Small intestine (tissue), 7 donors: ENCODE measurements around the gene RMDN3. TPM values are rescaled to one million over a fixed set of nuclear protein-coding genes. Genes with fewer than 3 reads are reported as not detected.
A peak's percentile ranks its signal among the peaks of the same experiment; 100 is the strongest.

Experiments used
- DNase-seq, 2 donors: peaks; one replicate each; pipeline versions ENCODE4 v3.0.0 to v3.0.0-alpha.2; 2013
- FAIRE-seq: peaks from 2 replicates; lab custom pipeline; 2012; peaks lifted over from hg19 to GRCh38; lab: Jason Lieb, UNC
- H3K27ac ChIP-seq, 3 donors: one replicate each; pipeline ENCODE4 v1.5.1; 2013; ENCODE audit warnings: low read length in 2 of 3, mild to moderate bottlenecking in 2 of 3, control low read depth in 1 of 3, inconsistent platforms in 1 of 3, low read depth in 1 of 3, moderate library complexity in 1 of 3
- H3K27me3 ChIP-seq, 3 donors: one replicate each; pipeline ENCODE4 v1.6.1; 2013; ENCODE audit warnings: low read length in 3 of 3, inconsistent platforms in 1 of 3; ENCODE audit not compliant: control insufficient read depth in 3 of 3, insufficient read depth in 3 of 3
- H3K36me3 ChIP-seq, 3 donors: one replicate each; pipeline ENCODE4 v1.6.1; 2013; ENCODE audit warnings: low read length in 3 of 3, inconsistent platforms in 1 of 3, low read depth in 1 of 3, mild to moderate bottlenecking in 1 of 3, moderate library complexity in 1 of 3; ENCODE audit not compliant: control insufficient read depth in 3 of 3, insufficient read depth in 2 of 3
- H3K4me1 ChIP-seq, 3 donors: one replicate each; pipeline ENCODE4 v1.6.1; 2013; ENCODE audit warnings: low read length in 2 of 3, inconsistent platforms in 1 of 3, low read depth in 1 of 3, mild to moderate bottlenecking in 1 of 3, moderate library complexity in 1 of 3; ENCODE audit not compliant: control insufficient read depth in 3 of 3, insufficient read depth in 2 of 3
- H3K4me3 ChIP-seq, 3 donors: one replicate each; pipeline ENCODE4 v1.5.1; 2013; ENCODE audit warnings: low read length in 3 of 3, control low read depth in 1 of 3, inconsistent platforms in 1 of 3, low read depth in 1 of 3, mild to moderate bottlenecking in 1 of 3, moderate library complexity in 1 of 3
- H3K9me3 ChIP-seq, 2 donors: one replicate each; pipeline ENCODE4 v1.6.1; 2013; ENCODE audit warnings: low read depth in 1 of 2, low read length in 1 of 2; ENCODE audit not compliant: control insufficient read depth in 2 of 2, insufficient read depth in 1 of 2
- WGBS, 3 donors: extraction: QIAGEN DNeasy Blood & Tissue Kit; methylation state at CpG; one replicate each; pipeline ENCODE4 v1.1.7; 2013; 5-methylcytosine and 5-hydroxymethylcytosine counted together
- polyA plus RNA-seq, 4 donors: library from polyadenylated mRNA; stranded (reverse) in 3 of 4; unstranded in 1 of 4; fragments of 200-250 nt in 3 of 4; fragments of 120-200 nt in 1 of 4; gene quantifications; one replicate each; pipeline versions ENCODE4 v1.2.1 to v1.2.3, GENCODE V29; 2013
- donor health status: healthy with polysubstance abuse.
- donor health status: control.
- donor health status: control.
- donor health status: Bipolar disorder and iron deficiency.
- donor health status: healthy.

RMDN3 gene
- polyA plus RNA-seq, 4 donors = 36.6 to 80.8 (median 68.2) TPM

DNA sequence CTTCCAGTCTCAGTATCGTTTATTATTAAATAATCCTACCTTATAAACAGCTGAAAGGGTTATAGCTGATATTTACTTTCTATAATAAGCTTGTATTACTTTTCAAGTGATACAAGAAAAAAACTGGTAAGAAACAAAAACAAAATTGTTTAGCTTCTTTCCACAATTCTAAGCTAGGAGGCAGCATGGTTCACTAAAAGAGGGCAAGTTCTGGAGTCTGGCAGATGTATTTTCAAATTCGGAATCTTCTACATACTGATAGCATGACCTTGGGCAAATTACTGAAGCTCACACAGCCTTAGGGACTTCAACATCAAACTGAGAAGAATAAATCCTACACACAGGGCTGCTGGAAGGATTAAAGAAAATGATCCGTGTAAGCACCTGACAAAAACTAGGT lies 30.1 kb upstream of the RMDN3 start:
- Histone ChIP-seq H3K27me3 (no peaks in the 10 kb centered on the region), H3K9me3 (no peaks in the 10 kb centered on the region), H3K27ac (peak overlapping the region in 1 of 3 donors; percentile 60), H3K4me1 (peaks cover 3 to 24% (median 13%) of the 10 kb centered on the region in 3 donors), H3K4me3 (no peak overlapping the region), H3K36me3 (peaks cover 0 to 23% (median 0%) of the 10 kb centered on the region in 3 donors)
- FAIRE-seq = no peak
- 32 to 65% (median 53%) methylated on average over 3 of the region's 3 CpGs for WGBS, 3 donors
- peak in 1 of 2 donors; percentile 26 for DNase-seq

DNA sequence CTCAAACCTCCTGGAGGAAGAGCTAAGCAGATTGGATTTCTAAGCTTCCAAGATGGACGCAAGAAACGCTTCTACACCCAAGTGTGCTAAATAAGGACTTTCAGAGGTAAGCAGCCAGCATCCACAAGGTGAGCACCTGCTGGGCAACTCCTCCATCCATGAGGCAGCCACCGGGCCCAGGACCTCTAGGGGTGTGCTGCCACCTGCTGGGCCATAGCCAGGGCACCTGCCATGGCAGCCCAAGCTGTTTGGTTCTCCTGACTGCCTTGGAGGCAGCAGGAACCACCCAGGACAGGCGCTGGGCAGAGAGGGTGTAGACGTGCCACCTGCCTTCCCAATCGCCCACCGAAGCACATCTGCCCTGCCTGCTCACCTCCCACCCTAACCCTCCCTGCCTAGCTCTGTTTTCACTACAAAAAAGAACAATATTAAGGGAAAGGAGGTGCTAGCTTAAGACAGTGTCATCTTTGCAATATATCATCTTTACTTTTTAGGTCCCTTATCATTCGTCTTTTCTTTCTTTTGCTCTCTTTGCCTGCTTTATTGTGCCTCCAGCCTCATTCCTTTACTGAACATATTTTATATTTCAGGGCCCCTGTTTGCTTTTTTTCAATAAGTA lies 27.7 kb upstream of the RMDN3 start:
- H3K4me3 ChIP-seq = no peak overlapping the region
- H3K36me3 ChIP-seq = peaks cover 0 to 41% (median 4%) of the 10 kb centered on the region in 3 donors
- FAIRE-seq = no peak
- whole genome bisulfite sequencing, 3 donors = 12 to 46% (median 28%) methylated on average over 8 of the region's 8 CpGs
- H3K4me1 ChIP-seq = peaks cover 0 to 19% (median 7%) of the 10 kb centered on the region in 3 donors
- no peak overlapping the region for H3K27ac ChIP-seq
- H3K27me3 ChIP-seq = no peaks in the 10 kb centered on the region
- DNase-seq = peak; percentile 86 to 89
- H3K9me3 ChIP-seq = no peaks in the 10 kb centered on the region

DNA sequence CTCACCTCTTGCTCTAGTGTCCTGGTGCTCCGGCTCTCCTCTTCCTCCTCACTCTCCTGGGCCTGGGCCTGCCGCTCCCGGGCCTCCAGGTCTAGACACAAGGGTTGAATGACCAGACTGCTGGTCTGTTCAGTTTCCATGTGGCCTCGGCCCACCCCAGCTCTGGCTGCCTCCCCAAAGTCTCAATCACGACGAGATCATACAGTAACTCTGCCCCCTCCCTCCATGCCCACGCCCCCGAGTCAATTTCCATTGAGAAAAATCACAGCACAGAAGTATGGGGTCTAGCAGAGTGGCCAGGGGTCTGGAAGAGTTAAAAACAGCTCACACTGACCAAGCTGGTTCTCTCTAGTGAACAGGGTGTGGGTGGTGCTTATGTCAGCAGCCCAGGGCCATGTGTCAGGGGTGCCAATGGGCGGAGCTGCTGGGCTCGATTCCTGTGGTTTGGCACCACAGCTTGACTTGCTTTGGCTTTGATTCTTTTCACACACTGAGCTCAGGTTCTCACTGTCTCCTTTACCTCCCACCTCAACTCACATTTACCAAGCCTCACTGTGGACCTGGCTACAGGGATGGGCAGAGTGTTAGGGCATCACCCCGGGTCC lies 21.6 kb upstream of the RMDN3 start:
- no peak overlapping the region for H3K4me3 ChIP-seq
- peaks cover 0 to under 1% (median 0%) of the 10 kb centered on the region in 3 donors for H3K4me1 ChIP-seq
- no peak for FAIRE-seq
- DNase-seq = no peak
- H3K27ac ChIP-seq = no peak overlapping the region
- WGBS, 3 donors = 82 to 85% (median 83%) methylated on average over 11 of the region's 11 CpGs
- no peaks in the 10 kb centered on the region for H3K9me3 ChIP-seq
- H3K36me3 ChIP-seq = peaks cover 8 to 89% (median 17%) of the 10 kb centered on the region in 3 donors
- H3K27me3 ChIP-seq = no peaks in the 10 kb centered on the region

DNA sequence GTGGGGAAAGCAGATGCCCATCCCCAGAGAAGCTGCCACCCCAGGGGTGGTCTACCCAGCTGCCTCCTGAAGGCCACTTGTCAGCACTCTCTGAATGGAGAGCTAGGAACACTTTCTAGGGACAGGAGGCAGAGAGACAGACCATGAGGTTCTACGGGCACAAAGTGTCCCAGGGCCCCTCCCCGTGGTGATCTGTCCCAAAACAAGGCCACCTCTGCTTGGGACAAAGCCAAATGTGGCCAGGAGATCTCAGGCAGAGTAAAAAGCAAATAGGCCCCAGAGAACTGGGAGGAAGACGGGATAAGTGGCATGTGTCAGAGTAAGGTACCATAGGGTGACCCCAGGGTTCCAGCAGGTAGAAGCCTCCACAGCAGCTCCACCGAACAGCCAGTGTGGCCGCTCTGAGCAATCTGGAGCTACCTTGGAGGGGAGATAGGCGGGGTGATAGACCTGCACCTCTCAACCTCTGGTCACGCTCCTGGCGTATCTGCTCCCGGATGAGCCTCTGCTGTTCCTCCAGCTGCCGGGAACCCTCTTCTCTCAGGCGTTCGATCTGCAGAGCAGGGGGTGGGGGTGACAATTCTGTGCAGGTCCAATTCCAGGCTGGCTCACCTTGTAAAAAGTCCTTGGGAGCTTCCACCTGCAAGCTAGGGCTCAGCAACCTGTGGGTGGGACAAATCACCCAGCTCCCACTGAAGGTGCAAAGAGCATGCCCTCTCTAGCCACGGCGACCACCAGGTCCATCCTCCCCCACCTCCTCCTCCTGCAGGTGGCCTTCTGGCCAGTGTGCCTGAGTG lies 20.9 kb upstream of the RMDN3 start:
- no peak overlapping the region for H3K4me3 ChIP-seq
- H3K36me3 ChIP-seq = peaks cover 8 to 93% (median 17%) of the 10 kb centered on the region in 3 donors
- H3K9me3 ChIP-seq = no peaks in the 10 kb centered on the region
- peaks cover 0 to 8% (median 0%) of the 10 kb centered on the region in 3 donors for H3K4me1 ChIP-seq
- no peak overlapping the region for H3K27ac ChIP-seq
- FAIRE-seq (no peak), DNase-seq (no peak)
- WGBS, 3 donors = 94 to 97% (median 96%) methylated on average over 14 of the region's 14 CpGs
- no peaks in the 10 kb centered on the region for H3K27me3 ChIP-seq

DNA sequence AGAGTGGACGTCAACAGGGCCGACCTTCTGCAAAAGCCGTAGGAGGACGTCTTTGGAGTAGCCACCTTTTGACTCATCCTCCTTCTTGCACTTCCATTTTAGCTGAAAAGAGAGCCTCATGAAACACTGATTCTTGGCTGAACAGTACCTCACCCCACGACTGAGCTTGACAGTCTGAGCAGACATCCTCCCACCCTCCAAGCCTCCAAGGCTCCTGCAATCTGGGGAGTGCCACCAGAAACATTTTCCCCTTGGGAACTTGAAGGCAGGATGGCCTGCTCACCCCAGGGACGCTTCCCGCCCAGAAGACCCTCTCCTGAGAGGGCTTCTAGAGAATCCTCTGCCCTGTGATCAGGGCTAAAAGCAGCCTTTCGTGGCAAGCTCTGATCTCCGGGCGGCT lies 20.0 kb upstream of the RMDN3 start:
- Histone ChIP-seq H3K27ac (no peak overlapping the region), H3K27me3 (no peaks in the 10 kb centered on the region), H3K4me3 (no peak overlapping the region), H3K9me3 (no peaks in the 10 kb centered on the region), H3K4me1 (peaks cover 0 to 17% (median 0%) of the 10 kb centered on the region in 3 donors), H3K36me3 (peaks cover 8 to 95% (median 17%) of the 10 kb centered on the region in 3 donors)
- DNase-seq = no peak
- no peak for FAIRE-seq
- 93 to 98% (median 95%) methylated on average over 10 of the region's 10 CpGs for WGBS, 3 donors

DNA sequence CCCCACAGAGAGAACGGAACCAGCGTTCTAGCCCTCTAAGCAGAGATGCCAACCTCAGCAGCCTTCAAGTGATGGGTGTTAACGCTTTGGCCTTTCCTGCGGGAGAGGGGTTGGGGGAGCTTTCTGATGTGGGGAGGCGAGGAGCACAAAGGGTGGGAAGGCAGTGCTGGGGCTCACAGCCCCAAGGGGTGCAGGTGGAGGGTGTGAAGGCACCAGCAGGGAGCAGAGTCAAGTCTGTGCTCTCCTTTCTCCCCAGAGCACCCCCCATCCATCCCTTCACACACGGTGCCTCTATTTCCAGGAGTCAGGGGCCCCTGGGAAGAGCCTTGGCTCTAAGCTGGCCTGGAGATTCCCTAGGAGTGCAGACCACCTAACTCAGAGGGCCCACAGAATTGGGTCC lies 18.8 kb upstream of the RMDN3 start:
- no peaks in the 10 kb centered on the region for H3K27me3 ChIP-seq
- H3K9me3 ChIP-seq = no peaks in the 10 kb centered on the region
- H3K27ac ChIP-seq = no peak overlapping the region
- FAIRE-seq (no peak), DNase-seq (no peak)
- H3K4me3 ChIP-seq = no peak overlapping the region
- peaks cover 0 to 28% (median 0%) of the 10 kb centered on the region in 3 donors for H3K4me1 ChIP-seq
- WGBS, 3 donors = 85 to 97% (median 91%) methylated on average over 6 of the region's 6 CpGs
- H3K36me3 ChIP-seq = peaks cover 4 to 87% (median 17%) of the 10 kb centered on the region in 3 donors

DNA sequence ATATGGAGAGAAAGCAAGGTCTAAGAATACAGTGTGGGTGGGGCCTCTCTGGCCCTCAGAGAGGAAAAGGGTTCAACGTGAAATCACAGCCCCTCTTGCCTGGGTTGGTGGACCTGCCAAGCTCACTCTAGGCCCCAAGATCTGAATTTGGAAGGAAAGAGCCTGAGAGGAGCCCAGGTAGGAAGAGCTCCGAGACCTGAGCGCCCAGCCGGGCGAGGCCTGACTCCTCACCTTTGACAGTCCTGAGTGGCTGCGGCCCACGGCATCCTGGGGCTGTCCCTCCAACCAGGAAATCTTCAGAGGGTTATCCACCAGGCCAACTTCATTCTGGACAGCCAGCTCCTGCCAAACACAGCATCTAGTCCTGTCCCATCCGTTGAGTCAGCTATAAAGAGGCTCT lies 18.4 kb upstream of the RMDN3 start:
- DNase-seq = no peak
- 88 to 90% (median 88%) methylated on average over 8 of the region's 8 CpGs for WGBS, 3 donors
- H3K4me3 ChIP-seq = no peak overlapping the region
- peaks cover 0 to 32% (median 0%) of the 10 kb centered on the region in 3 donors for H3K4me1 ChIP-seq
- H3K27me3 ChIP-seq = no peaks in the 10 kb centered on the region
- no peak overlapping the region for H3K27ac ChIP-seq
- no peaks in the 10 kb centered on the region for H3K9me3 ChIP-seq
- peaks cover 4 to 87% (median 17%) of the 10 kb centered on the region in 3 donors for H3K36me3 ChIP-seq
- FAIRE-seq = no peak

DNA sequence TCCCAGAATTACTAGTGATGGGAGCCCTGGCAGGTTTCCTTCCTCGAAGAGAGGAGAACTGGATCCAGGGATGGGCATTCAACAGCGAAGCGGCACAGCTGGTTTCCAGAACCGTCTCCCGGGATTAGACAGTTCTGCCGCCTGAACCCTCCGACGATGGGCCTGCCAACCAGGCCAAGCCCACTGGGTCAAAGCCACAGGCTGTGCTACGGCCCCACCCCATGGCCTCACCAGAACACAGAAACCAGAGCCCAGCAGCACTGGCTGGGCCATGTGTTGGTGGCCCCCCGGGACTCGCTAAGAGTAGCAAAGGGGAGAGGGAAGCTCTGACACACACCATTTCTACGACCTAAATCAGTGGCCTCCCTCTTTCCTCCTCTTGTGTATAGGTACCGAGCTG lies 17.0 kb upstream of the RMDN3 start:
- FAIRE-seq = no peak
- Histone ChIP-seq H3K27ac (no peak overlapping the region), H3K36me3 (peaks cover 7 to 89% (median 17%) of the 10 kb centered on the region in 3 donors), H3K9me3 (no peaks in the 10 kb centered on the region), H3K27me3 (no peaks in the 10 kb centered on the region), H3K4me3 (no peak overlapping the region), H3K4me1 (peaks cover 0 to 47% (median 2%) of the 10 kb centered on the region in 3 donors)
- WGBS, 3 donors = 90 to 98% (median 96%) methylated on average over 13 of the region's 13 CpGs
- no peak for DNase-seq
